SW480 (cell line): ENCODE results near the gene RPL3.
"Not testable (repeated sequence)": the region's sequence is repeated elsewhere in the genome, so short reads cannot be mapped to it uniquely, and the experiment has no call there.

Source experiments
- DNase-seq: peaks from one replicate; pipeline ENCODE4 v3.0.0-alpha.2; 2016; ENCODE audit warnings: low spot score

The RPL3 gene

GRCh38 chr22:39319284-39320022 lies at the start of gene RPL3:
TSS of gene RPL3 (minus strand) at chr22:39319623. CDS start at chr22:39319597, 26 bp downstream.
- DNase-seq = peak; percentile 96

GRCh38 chr22:39369186-39369585 lies 49.8 kb upstream of the RPL3 start:
- DNase-seq = no peak

GRCh38 chr22:39368461-39368911 lies 49.1 kb upstream of the RPL3 start:
- DNase-seq = no peak

GRCh38 chr22:39367035-39367434 lies 47.6 kb upstream of the RPL3 start:
- no peak for DNase-seq

GRCh38 chr22:39365492-39365780 lies 46.0 kb upstream of the RPL3 start:
- DNase-seq = no peak

- DNase-seq = peak; percentile 22
Measured at GRCh38 chr22:39364714-39365491, 45.5 kb upstream of the RPL3 start.

- no peak for DNase-seq
Measured at GRCh38 chr22:39363751-39364515, 44.5 kb upstream of the RPL3 start.

GRCh38 chr22:39362932-39363331 lies 43.5 kb upstream of the RPL3 start:
- no peak for DNase-seq

- no peak for DNase-seq
Measured at GRCh38 chr22:39362271-39362670, 42.8 kb upstream of the RPL3 start.

- DNase-seq = no peak
Measured at GRCh38 chr22:39361496-39361895, 42.1 kb upstream of the RPL3 start.

- no peak for DNase-seq
Measured at GRCh38 chr22:39360674-39361413, 41.4 kb upstream of the RPL3 start.

GRCh38 chr22:39360242-39360641 lies 40.8 kb upstream of the RPL3 start:
- DNase-seq = no peak

GRCh38 chr22:39359659-39360195 lies 40.3 kb upstream of the RPL3 start:
- no peak for DNase-seq

GRCh38 chr22:39358197-39358596 lies 38.8 kb upstream of the RPL3 start:
- not testable (repeated sequence) for DNase-seq

- not testable (repeated sequence) for DNase-seq
Measured at GRCh38 chr22:39357110-39358108, 38.0 kb upstream of the RPL3 start.

- DNase-seq = no peak
Measured at GRCh38 chr22:39356464-39356863, 37.0 kb upstream of the RPL3 start.

GRCh38 chr22:39355805-39356204 lies 36.4 kb upstream of the RPL3 start:
- not testable (repeated sequence) for DNase-seq

GRCh38 chr22:39355080-39355479 lies 35.7 kb upstream of the RPL3 start:
- DNase-seq = no peak

GRCh38 chr22:39353346-39353745 lies 33.9 kb upstream of the RPL3 start:
- DNase-seq = no peak

GRCh38 chr22:39352306-39352891 lies 33.0 kb upstream of the RPL3 start:
- no peak for DNase-seq
